ENCODE measurements around the gene C2orf78. TPM values are rescaled to one million over a fixed set of nuclear protein-coding genes. Genes with fewer than 3 reads are reported as not detected.

C2orf78 gene
- total and polyA plus RNA-seq, 2 experiments from 2014 or later: 0.18 TPM; not detected in 1

DNA sequence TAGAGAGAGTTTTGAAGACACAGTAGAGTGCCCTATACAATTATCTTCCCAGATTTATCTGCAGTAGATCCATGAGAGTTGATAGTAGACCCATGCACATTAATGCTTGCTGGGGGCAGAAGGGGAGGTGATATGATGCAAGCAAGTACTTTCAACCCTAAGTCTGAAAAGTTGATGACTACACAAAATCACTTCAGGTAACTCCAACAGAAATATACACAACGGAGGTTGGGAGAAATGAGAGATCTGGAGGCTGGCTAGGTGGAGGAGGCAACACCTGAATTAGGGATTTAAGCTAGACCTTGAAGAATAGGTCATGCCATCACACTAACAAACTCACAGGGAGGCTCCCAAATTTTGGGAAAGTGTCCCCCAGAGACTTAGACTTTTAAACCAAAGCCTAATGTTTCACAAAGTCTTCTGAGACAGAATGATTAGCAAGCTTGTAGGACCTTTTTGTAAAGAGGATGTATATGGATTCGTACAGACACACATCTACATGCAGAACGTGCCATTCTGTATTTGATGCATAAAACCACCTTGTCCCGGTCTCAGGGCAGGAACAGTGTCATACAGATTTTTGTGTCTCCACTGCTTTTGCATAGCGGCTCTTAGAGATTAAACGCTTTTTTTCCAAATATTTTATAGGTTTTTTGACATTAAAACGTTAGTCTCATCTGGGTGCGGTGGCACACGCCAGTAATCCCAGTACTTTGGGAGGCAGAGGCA lies 43.8 kb downstream of the C2orf78 start:
- TF ChIP-seq, protein P1, sequence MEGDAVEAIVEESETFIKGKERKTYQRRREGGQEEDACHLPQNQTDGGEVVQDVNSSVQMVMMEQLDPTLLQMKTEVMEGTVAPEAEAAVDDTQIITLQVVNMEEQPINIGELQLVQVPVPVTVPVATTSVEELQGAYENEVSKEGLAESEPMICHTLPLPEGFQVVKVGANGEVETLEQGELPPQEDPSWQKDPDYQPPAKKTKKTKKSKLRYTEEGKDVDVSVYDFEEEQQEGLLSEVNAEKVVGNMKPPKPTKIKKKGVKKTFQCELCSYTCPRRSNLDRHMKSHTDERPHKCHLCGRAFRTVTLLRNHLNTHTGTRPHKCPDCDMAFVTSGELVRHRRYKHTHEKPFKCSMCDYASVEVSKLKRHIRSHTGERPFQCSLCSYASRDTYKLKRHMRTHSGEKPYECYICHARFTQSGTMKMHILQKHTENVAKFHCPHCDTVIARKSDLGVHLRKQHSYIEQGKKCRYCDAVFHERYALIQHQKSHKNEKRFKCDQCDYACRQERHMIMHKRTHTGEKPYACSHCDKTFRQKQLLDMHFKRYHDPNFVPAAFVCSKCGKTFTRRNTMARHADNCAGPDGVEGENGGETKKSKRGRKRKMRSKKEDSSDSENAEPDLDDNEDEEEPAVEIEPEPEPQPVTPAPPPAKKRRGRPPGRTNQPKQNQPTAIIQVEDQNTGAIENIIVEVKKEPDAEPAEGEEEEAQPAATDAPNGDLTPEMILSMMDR (IDR thresholded peaks at IDR 0.05; ENCODE audit: low read depth, low read length): no peak
- Histone ChIP-seq H3K27me3 (peaks cover 26% of the 10 kb centered on the region), H3K4me3 (no peak overlapping the region), H3K27ac (no peak overlapping the region), H3K9me3 (ENCODE audit: low read depth) (no peaks in the 10 kb centered on the region), H3K36me3 (peaks cover 7% of the 10 kb centered on the region), H3K4me1 (ENCODE audit: low read depth) (peaks cover 9% of the 10 kb centered on the region)
- no peak for DNase-seq (ENCODE audit: low read depth in 1 of 2, low spot score in 1 of 2)

DNA sequence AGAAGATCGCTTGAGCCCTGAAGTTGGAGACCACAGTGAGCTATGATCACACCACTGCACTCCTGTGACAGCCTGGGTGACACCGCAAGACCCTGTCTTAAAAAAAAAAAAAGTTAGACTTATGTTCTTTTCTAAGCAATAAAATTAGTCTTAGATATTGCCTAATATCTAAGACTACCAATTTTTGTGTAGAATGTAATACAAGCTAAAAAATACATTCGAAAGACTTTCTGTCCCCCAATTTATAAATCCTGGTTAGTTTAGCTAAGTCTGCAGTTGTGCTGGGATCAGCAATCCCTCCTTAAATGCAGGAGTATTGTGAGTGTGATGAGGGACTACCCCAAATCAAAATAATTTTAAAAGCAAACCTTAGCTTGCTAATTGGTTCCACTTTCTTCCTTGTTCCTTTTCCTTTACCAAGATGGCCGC lies 44.4 kb downstream of the C2orf78 start:
- Histone ChIP-seq H3K36me3 (peaks cover 9% of the 10 kb centered on the region), H3K27me3 (peaks cover 26% of the 10 kb centered on the region), H3K9me3 (ENCODE audit: low read depth) (no peaks in the 10 kb centered on the region), H3K4me3 (peak overlapping the region; percentile 78), H3K27ac (peak overlapping the region; percentile 55), H3K4me1 (ENCODE audit: low read depth) (peaks cover 10% of the 10 kb centered on the region)
- DNase-seq (ENCODE audit: low read depth in 1 of 2, low spot score in 1 of 2): no peak
- TF ChIP-seq, protein P1 (IDR thresholded peaks at IDR 0.05; ENCODE audit: low read depth, low read length): no peak

DNA sequence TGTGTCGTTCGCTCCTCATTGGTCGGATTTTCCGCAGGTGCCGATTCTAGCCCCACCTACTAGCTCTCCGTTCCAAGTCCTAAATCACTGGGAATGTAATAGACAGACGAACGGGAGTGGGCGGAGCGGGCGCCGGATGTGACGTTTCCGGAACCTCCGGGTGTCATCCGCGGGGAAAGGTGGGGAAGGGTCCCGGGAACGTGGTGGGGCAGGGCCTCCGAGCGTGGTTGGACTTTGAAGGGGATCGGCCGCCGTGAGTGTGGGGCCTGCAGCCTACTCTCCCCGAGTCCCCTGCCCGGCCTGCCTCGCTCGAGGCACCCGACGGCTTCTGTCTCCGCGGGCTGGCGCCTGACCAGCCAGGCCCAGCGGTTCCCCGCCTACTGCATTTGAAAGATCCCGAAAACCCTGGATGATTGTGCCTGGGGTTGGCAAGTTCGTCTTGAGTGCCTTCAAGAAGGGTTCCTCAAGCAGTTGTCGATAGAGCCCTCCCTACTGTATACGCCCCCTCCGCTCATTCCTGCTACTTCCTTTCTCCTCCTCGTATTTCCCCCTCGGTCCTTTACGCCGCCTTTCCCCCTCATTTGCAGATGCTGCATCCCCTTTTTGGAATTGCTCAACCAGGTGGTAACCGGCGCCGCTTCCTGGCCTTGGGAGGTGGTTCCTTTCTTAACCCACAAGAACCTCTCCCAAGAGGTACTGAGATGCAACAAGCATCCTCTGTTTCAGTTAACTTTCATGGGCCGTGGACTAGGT lies 45.0 kb downstream of the C2orf78 start, which contains the start of gene STAMBP:
TSS of gene STAMBP (plus strand) at position 144 of the 753 bp plus-strand sequence. CDS start 1,896 bp downstream, outside the sequence.
- Histone ChIP-seq H3K27me3 (peaks cover 26% of the 10 kb centered on the region), H3K4me3 (peak within 1 kb of the TSS; percentile 78), H3K36me3 (peaks cover 13% of the 10 kb centered on the region), H3K4me1 (ENCODE audit: low read depth) (peaks cover 10% of the 10 kb centered on the region), H3K27ac (peak within 1 kb of the TSS; percentile 91), H3K9me3 (ENCODE audit: low read depth) (no peaks in the 10 kb centered on the region)
- DNase-seq (ENCODE audit: low read depth in 1 of 2, low spot score in 1 of 2): peak; percentile 97
- TF ChIP-seq, protein P1 (IDR thresholded peaks at IDR 0.05; ENCODE audit: low read depth, low read length): no peak

DNA sequence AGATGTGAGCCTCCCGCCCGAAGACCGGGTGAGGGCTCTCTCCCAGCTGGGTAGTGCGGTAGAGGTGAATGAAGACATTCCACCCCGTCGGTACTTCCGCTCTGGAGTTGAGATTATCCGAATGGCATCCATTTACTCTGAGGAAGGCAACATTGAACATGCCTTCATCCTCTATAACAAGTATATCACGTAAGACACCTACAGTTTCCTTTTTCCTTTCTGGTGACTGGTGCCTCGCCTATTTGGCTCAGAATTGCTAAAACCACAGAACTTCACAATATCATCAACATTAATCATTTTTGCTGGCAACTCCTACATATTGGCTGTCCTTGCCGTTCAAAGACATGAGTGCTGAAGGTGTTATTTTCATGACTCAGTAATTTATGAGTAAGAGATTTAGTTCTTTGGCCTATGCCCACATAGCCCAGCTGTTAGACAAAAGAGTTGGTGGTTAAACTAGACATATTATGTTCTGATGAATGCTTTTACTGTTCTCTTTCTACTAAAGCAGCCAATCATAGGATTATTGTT lies 47.0 kb downstream of the C2orf78 start:
- H3K4me1 ChIP-seq (ENCODE audit: low read depth): peaks cover 10% of the 10 kb centered on the region
- no peaks in the 10 kb centered on the region for H3K9me3 ChIP-seq (ENCODE audit: low read depth)
- H3K4me3 ChIP-seq: no peak overlapping the region
- no peak overlapping the region for H3K27ac ChIP-seq
- peaks cover 13% of the 10 kb centered on the region for H3K36me3 ChIP-seq
- TF ChIP-seq, protein P1 (IDR thresholded peaks at IDR 0.05; ENCODE audit: low read depth, low read length): no peak
- peak in 1 of 2 donors; percentile 82 for DNase-seq (ENCODE audit: low read depth in 1 of 2, low spot score in 1 of 2)
- peaks cover 12% of the 10 kb centered on the region for H3K27me3 ChIP-seq

DNA sequence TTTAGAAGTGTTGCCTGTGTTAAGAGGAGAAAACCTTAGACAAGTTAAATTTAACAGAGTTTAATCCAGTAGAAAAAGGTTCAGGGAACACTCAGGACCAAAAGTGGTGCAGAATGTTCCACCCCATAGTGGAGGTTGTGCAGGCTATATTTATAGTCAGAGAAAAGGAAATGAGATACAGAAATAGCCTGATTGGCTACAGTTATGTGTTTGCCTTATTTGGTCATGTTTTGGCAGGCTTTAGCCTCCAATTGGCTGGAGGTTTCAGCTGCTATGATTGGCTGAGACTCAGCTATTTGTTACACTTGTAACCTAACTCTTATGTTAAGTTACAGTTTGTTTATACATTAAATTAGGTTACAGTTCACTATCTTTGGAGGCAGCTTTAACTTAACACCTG lies 48.9 kb downstream of the C2orf78 start:
- Histone ChIP-seq H3K27me3 (no peaks in the 10 kb centered on the region), H3K9me3 (ENCODE audit: low read depth) (no peaks in the 10 kb centered on the region), H3K27ac (no peak overlapping the region), H3K4me3 (no peak overlapping the region), H3K36me3 (peaks cover 13% of the 10 kb centered on the region), H3K4me1 (ENCODE audit: low read depth) (peaks cover 10% of the 10 kb centered on the region)
- DNase-seq (ENCODE audit: low read depth in 1 of 2, low spot score in 1 of 2): peak in 1 of 2 donors; percentile 6
- TF ChIP-seq, protein P1 (IDR thresholded peaks at IDR 0.05; ENCODE audit: low read depth, low read length): no peak
